Measurements from ENCODE around the gene MITF. TPM values are rescaled to one million over a fixed set of nuclear protein-coding genes. Genes with fewer than 3 reads are reported as not detected.

MITF gene
- total RNA-seq, 8 experiments from 2014 or later, result 0.21 to 21.9 (median 1.1) TPM

DNA sequence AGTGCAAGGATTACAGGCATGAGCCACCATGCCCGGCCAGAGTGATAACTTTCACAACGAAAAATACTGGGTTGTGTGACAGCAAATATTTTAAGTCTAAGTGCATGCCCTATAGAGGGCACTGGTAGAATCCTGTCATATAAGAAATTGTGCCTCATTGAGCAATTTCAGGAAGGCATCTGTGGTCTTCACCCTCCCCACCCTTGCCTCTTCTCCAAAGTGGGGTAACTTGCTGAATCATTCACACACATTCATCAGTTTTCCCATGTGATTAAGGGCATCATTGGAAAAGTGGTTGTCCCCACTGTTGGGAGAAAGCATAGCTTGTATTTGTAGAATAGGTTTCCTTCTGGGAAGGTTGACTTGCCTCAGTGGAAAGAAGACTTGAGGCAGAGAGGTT is 9.2 kb downstream of the MITF start:
- no peaks in the 10 kb centered on the region for H3K4me1 ChIP-seq (replicated peaks in 1 of 2)
- no peak overlapping the region for H3K27ac ChIP-seq
- in situ Hi-C loops (cut with MboI; ENCODE audit: low pct_unique_long_range_greater_than_20kb in 2 of 9, low sequenced_read_pairs in 9 of 9, unreplicated experiment in 9 of 9), result no loop called here
- 71 to 100% (median 88%) methylated on average over 1 to 2 of the region's 2 CpGs; no CpG with 5 or more reads in 6 of the 10 experiments for WGBS, 10 experiments
- no peak for ATAC-seq (replicated peaks in 6 of 8)
- no peak overlapping the region for H3K4me3 ChIP-seq

DNA sequence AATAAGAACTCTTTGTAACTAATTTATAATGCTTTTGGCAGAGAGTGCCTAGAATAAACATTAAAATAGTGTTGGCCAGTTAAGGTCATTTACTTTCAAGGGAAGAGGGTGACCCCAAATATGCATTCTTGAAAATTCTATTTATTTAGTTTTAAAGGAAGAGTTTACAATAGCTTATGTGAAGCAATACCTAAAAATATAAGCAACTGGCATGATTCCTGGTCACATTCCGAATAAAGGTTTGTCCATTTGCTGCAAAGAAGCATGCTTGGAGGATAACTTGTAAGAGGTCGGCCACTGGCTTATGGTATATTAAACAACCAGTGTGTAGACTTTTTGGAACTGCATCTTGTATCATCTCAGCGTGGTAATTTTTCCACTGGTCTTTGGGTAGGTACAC is 10.2 kb downstream of the MITF start:
- in situ Hi-C loops (cut with MboI; ENCODE audit: low pct_unique_long_range_greater_than_20kb in 2 of 9, low sequenced_read_pairs in 9 of 9, unreplicated experiment in 9 of 9), result no loop called here
- Histone ChIP-seq H3K27ac (no peak overlapping the region), H3K4me3 (no peak overlapping the region), H3K4me1 (replicated peaks in 1 of 2) (no peaks in the 10 kb centered on the region)
- no peak for ATAC-seq (replicated peaks in 6 of 8)
- WGBS, 10 experiments, result 60 to 92% (median 86%) methylated on average over 1 to 3 of the region's 3 CpGs; no CpG with 5 or more reads in 2 of the 10 experiments

- in situ Hi-C loops (cut with MboI; ENCODE audit: low pct_unique_long_range_greater_than_20kb in 2 of 9, low sequenced_read_pairs in 9 of 9, unreplicated experiment in 9 of 9), result no loop called here
- H3K4me3 ChIP-seq, result no peak overlapping the region
- ATAC-seq (replicated peaks in 6 of 8), result no peak
- WGBS, 10 experiments, result 20 to 100% (median 80%) methylated on average over 1 to 2 of the region's 2 CpGs; no CpG with 5 or more reads in 2 of the 10 experiments
- no peak overlapping the region for H3K27ac ChIP-seq
- no peaks in the 10 kb centered on the region for H3K4me1 ChIP-seq (replicated peaks in 1 of 2)
These were observed 11.3 kb downstream of the MITF start for GRCh38 chr3:69750549-69750948.

DNA sequence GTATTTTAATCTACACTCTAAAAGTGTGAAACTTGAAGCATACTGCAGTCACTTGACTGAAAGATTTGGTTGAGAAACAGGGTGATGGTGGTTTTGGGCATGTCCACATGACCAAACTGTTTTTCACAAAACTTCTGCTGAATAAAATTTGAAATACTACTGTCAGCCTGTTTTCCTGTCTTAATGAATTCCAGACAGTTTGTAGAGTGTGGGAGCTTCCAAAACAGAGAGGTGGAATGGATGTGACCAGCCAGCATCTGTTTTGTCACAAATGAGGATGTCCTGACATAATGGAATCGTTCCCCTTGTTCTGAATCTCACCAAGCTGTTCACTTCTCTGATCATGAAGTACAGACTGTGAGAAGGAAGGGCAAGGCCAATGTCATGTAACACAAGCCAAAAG is 11.8 kb downstream of the MITF start:
- Histone ChIP-seq H3K27ac (no peak overlapping the region), H3K4me3 (no peak overlapping the region), H3K4me1 (replicated peaks in 1 of 2) (no peaks in the 10 kb centered on the region)
- in situ Hi-C loops (cut with MboI; ENCODE audit: low pct_unique_long_range_greater_than_20kb in 2 of 9, low sequenced_read_pairs in 9 of 9, unreplicated experiment in 9 of 9), result no loop called here
- 0 to 100% (median 78%) methylated on average over 1 of the region's 1 CpG; no CpG with 5 or more reads in 2 of the 10 experiments for WGBS, 10 experiments
- ATAC-seq (replicated peaks in 6 of 8), result no peak

- H3K27ac ChIP-seq, result no peak overlapping the region
- no peak for ATAC-seq (replicated peaks in 6 of 8)
- H3K4me1 ChIP-seq (replicated peaks in 1 of 2), result no peaks in the 10 kb centered on the region
- in situ Hi-C loops (cut with MboI; ENCODE audit: low pct_unique_long_range_greater_than_20kb in 2 of 9, low sequenced_read_pairs in 9 of 9, unreplicated experiment in 9 of 9), result no loop called here
- H3K4me3 ChIP-seq, result no peak overlapping the region
- 50 to 100% (median 80%) methylated on average over 1 of the region's 1 CpG; no CpG with 5 or more reads in 3 of the 10 experiments for WGBS, 10 experiments
These were observed 13.0 kb downstream of the MITF start for GRCh38 chr3:69752241-69752640.

DNA sequence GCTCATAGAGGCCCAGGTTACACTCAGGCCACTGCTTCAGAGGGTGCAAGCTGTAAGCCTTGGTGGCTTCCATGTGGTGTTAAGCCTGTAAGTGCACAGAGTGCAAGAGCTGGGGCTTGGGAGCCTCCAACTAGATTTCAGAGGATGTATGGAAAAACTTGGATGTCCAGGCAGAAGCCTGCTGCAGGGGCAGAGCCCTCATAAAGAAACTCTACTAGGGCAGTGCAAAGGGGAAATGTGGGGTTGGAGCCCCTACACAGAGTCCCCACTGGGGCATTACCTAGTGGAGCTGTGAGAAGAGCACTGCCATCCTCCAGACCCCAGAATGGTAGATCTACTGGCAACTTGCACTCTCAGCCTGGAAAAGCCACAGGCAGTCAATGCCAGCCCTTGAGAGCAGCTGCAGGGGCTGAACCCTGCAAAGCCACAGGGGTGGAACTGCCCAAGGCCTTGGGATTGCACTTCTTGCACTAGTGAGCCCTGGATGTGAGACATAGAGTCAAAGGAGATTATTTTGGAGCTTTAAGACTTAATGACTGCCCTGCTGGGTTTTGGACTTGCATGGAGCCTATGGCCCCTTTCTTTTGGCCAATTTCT is 14.0 kb downstream of the MITF start:
- no peaks in the 10 kb centered on the region for H3K4me1 ChIP-seq (replicated peaks in 1 of 2)
- no peak overlapping the region for H3K4me3 ChIP-seq
- H3K27ac ChIP-seq, result no peak overlapping the region
- in situ Hi-C loops (cut with MboI; ENCODE audit: low pct_unique_long_range_greater_than_20kb in 2 of 9, low sequenced_read_pairs in 9 of 9, unreplicated experiment in 9 of 9), result no loop called here
- no peak for ATAC-seq (replicated peaks in 6 of 8)

DNA sequence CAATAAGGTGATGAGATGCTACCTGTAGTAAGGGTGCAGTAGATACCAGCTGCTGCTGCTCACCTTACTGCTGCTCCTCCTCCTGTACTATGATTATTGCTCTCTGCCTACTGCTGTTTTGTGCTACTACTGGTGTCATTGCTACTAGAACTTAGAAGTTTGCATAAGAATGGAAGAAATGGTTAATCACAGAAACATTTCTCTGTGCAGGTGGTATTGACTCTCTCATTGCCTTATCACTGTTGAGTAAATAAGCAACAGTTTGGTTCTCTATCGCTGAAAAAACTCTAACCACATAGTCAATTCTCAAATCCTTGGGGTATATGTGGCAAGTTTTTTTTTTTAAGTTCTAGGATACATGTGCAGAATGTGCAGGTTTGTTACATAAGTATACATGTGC is 16.5 kb downstream of the MITF start:
- in situ Hi-C loops (cut with MboI; ENCODE audit: low pct_unique_long_range_greater_than_20kb in 2 of 9, low sequenced_read_pairs in 9 of 9, unreplicated experiment in 9 of 9), result no loop called here
- WGBS, 10 experiments, result 60 to 100% (median 95%) methylated on average over 1 of the region's 1 CpG; no CpG with 5 or more reads in 6 of the 10 experiments
- ATAC-seq (replicated peaks in 6 of 8), result no peak
- Histone ChIP-seq H3K27ac (no peak overlapping the region), H3K4me3 (no peak overlapping the region), H3K4me1 (replicated peaks in 1 of 2) (no peaks in the 10 kb centered on the region)

DNA sequence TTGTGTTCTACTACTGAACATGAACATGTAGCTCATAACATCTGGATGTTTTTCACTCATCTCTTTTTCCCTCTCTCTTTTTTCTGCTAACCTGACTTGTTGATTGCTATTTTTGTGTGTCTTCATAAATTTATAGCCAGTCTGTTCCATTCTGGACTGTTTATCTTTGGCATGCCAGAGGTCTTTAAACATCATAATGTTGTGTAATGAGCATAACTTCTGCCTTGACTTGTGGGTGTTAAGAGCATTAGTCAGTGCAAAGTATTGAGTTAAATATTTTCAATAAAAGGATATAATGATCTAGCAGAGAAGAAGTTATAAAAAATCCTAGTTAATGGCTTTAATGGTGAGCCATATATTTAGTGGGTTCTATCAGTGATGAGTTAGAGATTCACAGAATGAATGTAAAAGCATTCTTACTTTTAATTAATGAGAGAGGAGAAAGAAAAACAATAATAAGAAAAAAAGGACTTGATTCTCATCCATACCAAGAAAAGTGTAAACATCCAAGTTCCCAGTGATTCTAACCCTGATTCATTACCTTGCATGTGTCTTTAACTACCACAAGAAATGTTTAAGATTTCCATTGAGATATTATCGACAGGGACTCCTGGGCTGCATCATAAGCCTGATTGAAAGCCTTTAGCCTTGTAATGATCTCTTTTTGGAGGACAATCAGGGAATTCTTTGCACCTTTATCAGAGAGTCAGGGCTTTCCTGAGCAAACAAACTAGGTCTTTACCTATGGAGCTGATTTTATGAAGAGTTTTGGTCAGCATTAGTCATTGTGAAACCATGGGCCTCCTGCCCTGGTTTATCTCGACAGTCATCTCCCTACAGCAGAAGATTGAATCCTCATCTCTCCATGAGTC is 22.9 kb downstream of the MITF start:
- Histone ChIP-seq H3K4me3 (no peak overlapping the region), H3K4me1 (replicated peaks in 1 of 2) (no peaks in the 10 kb centered on the region), H3K27ac (no peak overlapping the region)
- peak in 2 of 8 experiments; percentile 27 to 38 for ATAC-seq (replicated peaks in 6 of 8)
- 17 to 100% (median 65%) methylated on average over 1 to 2 of the region's 2 CpGs; no CpG with 5 or more reads in 4 of the 10 experiments for WGBS, 10 experiments
- in situ Hi-C loops (cut with MboI; ENCODE audit: low pct_unique_long_range_greater_than_20kb in 2 of 9, low sequenced_read_pairs in 9 of 9, unreplicated experiment in 9 of 9), result no loop called here

GRCh38 chr3:69762768-69763229 is 23.5 kb downstream of the MITF start:
- no peak overlapping the region for H3K27ac ChIP-seq
- ATAC-seq (replicated peaks in 6 of 8), result no peak

DNA sequence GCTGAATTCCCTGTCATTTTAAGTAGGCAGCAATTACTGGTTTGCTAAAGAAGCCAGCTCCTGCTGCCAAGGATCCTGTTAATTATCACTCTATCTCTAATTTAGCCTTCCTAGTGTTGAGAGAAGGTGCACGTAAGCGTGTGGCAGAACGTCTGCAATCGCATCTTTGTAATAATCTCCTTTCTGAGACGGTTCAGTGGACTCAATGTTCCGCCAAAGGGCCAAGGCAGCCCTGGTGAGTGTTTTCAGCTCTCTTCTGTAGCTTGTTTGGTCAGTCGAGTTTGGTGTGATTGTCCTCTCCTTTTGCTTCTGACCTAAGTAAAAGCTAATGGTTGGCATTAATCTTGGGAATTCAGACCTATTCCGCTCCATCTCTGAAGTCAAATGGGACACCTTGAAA is 24.2 kb downstream of the MITF start:
- Histone ChIP-seq H3K4me1 (replicated peaks in 1 of 2) (no peaks in the 10 kb centered on the region), H3K27ac (no peak overlapping the region), H3K4me3 (no peak overlapping the region)
- in situ Hi-C loops (cut with MboI; ENCODE audit: low pct_unique_long_range_greater_than_20kb in 2 of 9, low sequenced_read_pairs in 9 of 9, unreplicated experiment in 9 of 9), result no loop called here
- no peak for ATAC-seq (replicated peaks in 6 of 8)
- 72 to 100% (median 84%) methylated on average over 1 to 8 of the region's 8 CpGs; no CpG with 5 or more reads in 2 of the 10 experiments for WGBS, 10 experiments

More at GRCh38 chr3:69762768-69763229, 23.5 kb downstream of the MITF start:
- H3K4me3 ChIP-seq, result no peak overlapping the region
- no peaks in the 10 kb centered on the region for H3K4me1 ChIP-seq (replicated peaks in 1 of 2)
- WGBS, 10 experiments, result 14 to 69% (median 36%) methylated on average over 1 of the region's 1 CpG; no CpG with 5 or more reads in 6 of the 10 experiments
- in situ Hi-C loops (cut with MboI; ENCODE audit: low pct_unique_long_range_greater_than_20kb in 2 of 9, low sequenced_read_pairs in 9 of 9, unreplicated experiment in 9 of 9), result no loop called here

DNA sequence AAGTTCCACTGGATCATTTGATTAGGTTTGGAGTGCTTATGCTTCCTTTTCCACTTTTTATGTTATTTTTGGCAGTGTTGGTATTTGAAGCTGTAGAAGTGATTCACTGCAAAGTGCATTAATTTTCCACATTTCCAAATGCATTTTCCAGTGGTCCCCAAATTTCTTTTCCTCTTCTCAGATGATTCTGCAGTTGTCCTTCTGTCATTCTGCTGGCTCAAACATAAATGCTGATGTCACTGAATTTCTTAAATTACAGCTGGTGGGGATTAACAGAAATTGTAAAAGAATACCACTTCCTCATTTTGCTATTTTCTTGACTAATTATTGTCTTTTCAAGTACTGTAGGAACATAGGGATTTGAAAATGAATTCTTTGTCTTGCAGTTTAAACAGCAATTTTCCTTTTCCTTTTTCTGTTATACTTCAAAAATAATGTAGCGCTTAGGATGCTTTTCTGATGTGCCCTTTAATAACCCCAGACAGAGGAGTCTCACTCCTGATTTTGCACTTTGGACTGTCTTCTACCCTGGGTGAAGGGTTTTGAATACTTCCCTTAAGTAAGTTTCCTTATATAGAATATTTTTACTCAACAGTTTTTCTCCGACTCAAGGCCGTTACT is 25.0 kb downstream of the MITF start:
- Histone ChIP-seq H3K4me3 (no peak overlapping the region), H3K27ac (no peak overlapping the region), H3K4me1 (replicated peaks in 1 of 2) (no peaks in the 10 kb centered on the region)
- ATAC-seq (replicated peaks in 6 of 8), result no peak
- WGBS, 10 experiments, result 25 to 100% (median 93%) methylated on average over 1 to 3 of the region's 3 CpGs; no CpG with 5 or more reads in 1 of the 10 experiments
- in situ Hi-C loops (cut with MboI; ENCODE audit: low pct_unique_long_range_greater_than_20kb in 2 of 9, low sequenced_read_pairs in 9 of 9, unreplicated experiment in 9 of 9), result no loop called here

DNA sequence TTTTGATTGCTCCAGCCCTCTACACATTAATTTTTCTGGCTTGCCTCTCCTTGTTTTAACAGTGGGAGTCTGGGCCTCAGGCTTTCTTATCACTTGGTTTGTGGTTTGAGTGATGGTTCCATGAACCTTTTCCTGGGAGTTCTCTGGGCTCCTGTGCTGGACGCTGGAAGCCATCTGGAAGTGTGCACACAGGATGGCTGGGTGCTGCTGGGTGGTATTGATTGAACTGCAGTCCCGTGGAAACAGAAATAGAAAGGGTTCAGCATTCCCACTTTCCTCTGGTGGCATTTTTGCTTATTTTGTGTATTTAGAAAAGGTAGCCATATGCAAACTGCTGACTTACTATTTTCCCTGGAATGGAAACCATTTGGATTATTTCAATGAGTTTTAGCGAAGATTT is 25.6 kb downstream of the MITF start:
- no peaks in the 10 kb centered on the region for H3K4me1 ChIP-seq (replicated peaks in 1 of 2)
- WGBS, 10 experiments, result 40 to 100% (median 83%) methylated on average over 1 to 3 of the region's 3 CpGs
- ATAC-seq (replicated peaks in 6 of 8), result no peak
- in situ Hi-C loops (cut with MboI; ENCODE audit: low pct_unique_long_range_greater_than_20kb in 2 of 9, low sequenced_read_pairs in 9 of 9, unreplicated experiment in 9 of 9), result no loop called here
- no peak overlapping the region for H3K4me3 ChIP-seq
- no peak overlapping the region for H3K27ac ChIP-seq

DNA sequence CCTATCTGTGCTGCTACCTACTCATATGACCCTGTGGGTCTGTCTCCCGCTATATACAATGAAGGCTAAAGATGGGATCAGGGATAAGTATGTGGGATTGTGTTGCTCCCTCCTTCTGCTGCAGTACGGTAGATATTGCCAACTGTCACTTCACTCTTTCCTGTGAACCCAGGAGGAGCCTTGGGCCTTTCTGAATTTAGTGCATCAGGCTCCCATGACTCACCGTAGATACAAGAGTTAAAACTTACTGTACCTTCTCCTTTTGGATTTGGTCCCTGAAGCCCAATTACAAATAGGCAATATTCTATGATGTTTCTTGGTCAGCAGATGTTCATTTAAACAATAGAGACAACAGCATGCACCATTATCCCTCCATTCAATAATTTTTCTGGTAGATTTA is 27.4 kb downstream of the MITF start:
- in situ Hi-C loops (cut with MboI; ENCODE audit: low pct_unique_long_range_greater_than_20kb in 2 of 9, low sequenced_read_pairs in 9 of 9, unreplicated experiment in 9 of 9), result no loop called here
- Histone ChIP-seq H3K4me3 (no peak overlapping the region), H3K27ac (no peak overlapping the region), H3K4me1 (replicated peaks in 1 of 2) (no peaks in the 10 kb centered on the region)
- no peak for ATAC-seq (replicated peaks in 6 of 8)
- WGBS, 10 experiments, result 75 to 100% (median 92%) methylated on average over 1 to 3 of the region's 3 CpGs; no CpG with 5 or more reads in 3 of the 10 experiments
